Spleen (tissue), 11 donors: ENCODE measurements around the gene PAM. TPM values are rescaled to one million over a fixed set of nuclear protein-coding genes. Genes with fewer than 3 reads are reported as not detected.

ENCODE experiments used
- DNase-seq: peaks from one replicate; pipeline ENCODE4 v3.0.0-alpha.2; 2020
- H3K27ac ChIP-seq, 8 donors: fragments of 200-600 bp; sonication (generic) in 7 of 8; 1 replicate in 4 of 8; 2 replicates in 4 of 8; pipeline versions ENCODE4 v1.5.0 to v1.8.0; 2016 to 2021; ENCODE audit warnings: inconsistent platforms in 4 of 8, mild to moderate bottlenecking in 4 of 8, moderate library complexity in 1 of 8
- H3K27me3 ChIP-seq, 7 donors: fragments of 200-600 bp; sonication (generic) in 6 of 7; replicated peaks in 1 of 7; 1 replicate in 4 of 7; 2 replicates in 3 of 7; pipeline versions ENCODE4 v1.5.0 to v1.8.0; 2016 to 2021; ENCODE audit warnings: inconsistent platforms in 3 of 7, mild to moderate bottlenecking in 1 of 7
- H3K36me3 ChIP-seq, 6 donors: fragments of 200-600 bp; sonication (generic) in 5 of 6; 1 replicate in 4 of 6; 2 replicates in 2 of 6; pipeline versions ENCODE4 v1.5.0 to v1.8.0; 2016 to 2021; ENCODE audit warnings: inconsistent platforms in 2 of 6
- H3K4me1 ChIP-seq, 6 donors: fragments of 200-600 bp; sonication (generic) in 5 of 6; 1 replicate in 3 of 6; 2 replicates in 3 of 6; pipeline versions ENCODE4 v1.5.0 to v1.8.0; 2016 to 2021; ENCODE audit warnings: inconsistent platforms in 3 of 6
- H3K4me3 ChIP-seq, 8 donors: fragments of 200-600 bp; sonication (generic) in 7 of 8; 1 replicate in 4 of 8; 2 replicates in 4 of 8; pipeline versions ENCODE4 v1.5.0 to v1.8.0; 2016 to 2021; ENCODE audit warnings: inconsistent platforms in 4 of 8, mild to moderate bottlenecking in 4 of 8, moderate library complexity in 2 of 8
- H3K9me3 ChIP-seq, 8 donors: fragments of 200-600 bp; sonication (generic) in 7 of 8; 1 replicate in 4 of 8; 2 replicates in 4 of 8; pipeline versions ENCODE4 v1.5.0 to v1.8.0; 2016 to 2021; ENCODE audit warnings: inconsistent platforms in 4 of 8
- POLR2A ChIP-seq, 3 donors: fragments of 450-650 bp; IDR thresholded peaks; one replicate each; pipeline ENCODE4 v1.5.1; 2017; ENCODE audit warnings: antibody characterized with exemption in 3 of 3, mild to moderate bottlenecking in 1 of 3
- POLR2AphosphoS5 ChIP-seq, 3 donors: sonication (generic); formaldehyde crosslinking; IDR thresholded peaks; one replicate each; pipeline ENCODE4 v1.5.1; 2017; ENCODE audit warnings: antibody characterized with exemption in 3 of 3
- WGBS, 5 donors: extraction: QIAGEN DNeasy Blood & Tissue Kit in 3 of 5; methylation state at CpG; one replicate each; pipeline versions ENCODE4 v1.1.5 to v1.1.7; 2013 to 2018; 5-methylcytosine and 5-hydroxymethylcytosine counted together
- intact Hi-C: fragments of 100-400 bp; cut with DNase I; formaldehyde crosslinking; loops from one replicate; pipeline ENCODE4 v1.15.0; 2023; ENCODE audit warnings: low total_unique reads
- polyA plus RNA-seq, 3 donors: library from polyadenylated mRNA; stranded (reverse); fragments of 200-250 nt; gene quantifications; one replicate each; pipeline ENCODE4 v1.2.1, GENCODE V29; 2013
- total RNA-seq, 7 donors: library from RNA; depleted of rRNA in 3 of 7; stranded (reverse); fragments of >200 nt in 3 of 7; fragmentation: NEBNext Ultra II Directional in 4 of 7; extraction: Animal tissue kit (Norgen Biotek cat#: 25700) in 4 of 7; gene quantifications; one replicate each; pipeline versions ENCODE4 v1.1.0 to v1.2.1, GENCODE V29; 2016 to 2021
- TF ChIP-seq, protein P1 (sequence below), 11 experiments: fragments of 200-600 bp in 7 of 11; fragments of 450-650 bp in 4 of 11; sonication (generic) in 4 of 11; IDR thresholded peaks in 8 of 11; conservative IDR thresholded peaks in 3 of 11; 1 replicate in 7 of 11; 2 replicates in 4 of 11; pipeline versions ENCODE4 v1.4.0 to v1.8.0; 2016 to 2021; ENCODE audit warnings: antibody characterized with exemption in 11 of 11, inconsistent platforms in 4 of 11, mild to moderate bottlenecking in 1 of 11
- donor health status: healthy with polysubstance abuse.
- donor health status: DM: no; HTN: no; CAD: no; lungs with moderate emphysema.
- donor health status: DM: no; HTN: no; CAD: no.
- donor health status: Bipolar disorder and iron deficiency.
- donor health status: healthy.
- donor health status: DM: no; HTN: no; CAD: no.
- donor health status: DM: yes; HTN: yes; CAD: no.

The PAM gene
- total and polyA plus RNA-seq, 10 donors = 37.4 to 155 (median 110) TPM

GRCh38 chr5:102794677-102795331 is 39.7 kb downstream of the PAM start:
- H3K27ac ChIP-seq = peak overlapping the region in 2 of 8 donors; percentile 37 to 39
- no peak for DNase-seq
- intact Hi-C loops = no loop called here
- H3K4me1 ChIP-seq = peaks cover 0 to 11% (median 7%) of the 10 kb centered on the region in 6 donors
- TF ChIP-seq, protein P1, sequence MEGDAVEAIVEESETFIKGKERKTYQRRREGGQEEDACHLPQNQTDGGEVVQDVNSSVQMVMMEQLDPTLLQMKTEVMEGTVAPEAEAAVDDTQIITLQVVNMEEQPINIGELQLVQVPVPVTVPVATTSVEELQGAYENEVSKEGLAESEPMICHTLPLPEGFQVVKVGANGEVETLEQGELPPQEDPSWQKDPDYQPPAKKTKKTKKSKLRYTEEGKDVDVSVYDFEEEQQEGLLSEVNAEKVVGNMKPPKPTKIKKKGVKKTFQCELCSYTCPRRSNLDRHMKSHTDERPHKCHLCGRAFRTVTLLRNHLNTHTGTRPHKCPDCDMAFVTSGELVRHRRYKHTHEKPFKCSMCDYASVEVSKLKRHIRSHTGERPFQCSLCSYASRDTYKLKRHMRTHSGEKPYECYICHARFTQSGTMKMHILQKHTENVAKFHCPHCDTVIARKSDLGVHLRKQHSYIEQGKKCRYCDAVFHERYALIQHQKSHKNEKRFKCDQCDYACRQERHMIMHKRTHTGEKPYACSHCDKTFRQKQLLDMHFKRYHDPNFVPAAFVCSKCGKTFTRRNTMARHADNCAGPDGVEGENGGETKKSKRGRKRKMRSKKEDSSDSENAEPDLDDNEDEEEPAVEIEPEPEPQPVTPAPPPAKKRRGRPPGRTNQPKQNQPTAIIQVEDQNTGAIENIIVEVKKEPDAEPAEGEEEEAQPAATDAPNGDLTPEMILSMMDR (IDR thresholded peaks at IDR 0.05 in 8 of 11, conservative IDR thresholded peaks at IDR 0.05 in 3 of 11) = no peak
- TF ChIP-seq POLR2A (IDR thresholded peaks at IDR 0.05) (no peak), POLR2AphosphoS5 (IDR thresholded peaks at IDR 0.05) (no peak)
- H3K36me3 ChIP-seq = no peaks in the 10 kb centered on the region
- 87 to 100% (median 95%) methylated on average over 3 of the region's 3 CpGs for WGBS, 5 donors
- no peak overlapping the region for H3K4me3 ChIP-seq
- no peaks in the 10 kb centered on the region for H3K9me3 ChIP-seq
- no peaks in the 10 kb centered on the region for H3K27me3 ChIP-seq

DNA sequence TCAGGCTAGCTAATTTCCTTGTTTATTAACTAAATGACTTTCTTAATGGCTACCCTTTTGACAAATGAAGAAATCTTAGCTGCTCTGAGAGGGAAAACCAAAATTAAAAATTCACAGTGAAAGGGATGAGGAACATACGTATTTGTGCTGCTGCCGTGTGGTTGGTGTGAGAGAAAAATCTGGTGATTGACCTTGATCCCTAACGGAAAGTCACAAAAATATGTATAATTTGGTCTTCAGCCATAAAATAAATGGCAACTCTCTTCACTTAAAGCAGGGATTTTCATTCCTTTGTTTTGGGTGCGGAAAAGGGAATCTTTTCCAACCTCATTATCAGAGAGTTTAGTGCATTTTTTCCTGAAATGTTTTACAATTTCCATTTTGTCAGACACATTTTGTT is 40.4 kb downstream of the PAM start:
- no peak for DNase-seq
- H3K9me3 ChIP-seq = no peaks in the 10 kb centered on the region
- H3K36me3 ChIP-seq = no peaks in the 10 kb centered on the region
- WGBS, 5 donors = 63 to 73% (median 71%) methylated on average over 4 of the region's 4 CpGs
- no peaks in the 10 kb centered on the region for H3K27me3 ChIP-seq
- peaks cover 0 to 18% (median 14%) of the 10 kb centered on the region in 6 donors for H3K4me1 ChIP-seq
- intact Hi-C loops = no loop called here
- TF ChIP-seq POLR2AphosphoS5 (IDR thresholded peaks at IDR 0.05) = no peak
- TF ChIP-seq, protein P1 (IDR thresholded peaks at IDR 0.05 in 8 of 11, conservative IDR thresholded peaks at IDR 0.05 in 3 of 11) = no peak
- no peak for TF ChIP-seq POLR2A (IDR thresholded peaks at IDR 0.05)
- no peak overlapping the region for H3K4me3 ChIP-seq
- H3K27ac ChIP-seq = peak overlapping the region in 3 of 8 donors; percentile 16 to 39 (median 37)

DNA sequence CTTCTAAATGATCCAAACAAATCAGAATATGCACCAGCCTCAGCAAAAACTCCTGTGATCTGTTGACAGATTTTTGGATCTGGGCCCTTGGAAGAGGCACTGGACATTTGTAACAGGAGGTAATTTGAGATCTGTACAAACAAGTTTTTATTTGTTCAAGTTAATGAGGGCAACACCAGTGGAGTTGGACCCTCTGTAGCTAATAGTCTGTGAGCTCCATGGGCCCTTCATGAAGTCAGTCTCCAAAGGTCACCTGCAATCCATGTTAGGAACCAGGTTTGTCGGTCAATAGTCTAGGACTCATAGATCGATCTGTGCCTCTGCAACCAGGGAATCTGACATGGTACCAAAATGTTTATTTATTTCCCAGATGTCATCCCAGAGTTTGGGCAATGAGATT is 40.9 kb downstream of the PAM start:
- intact Hi-C loops = no loop called here
- DNase-seq = no peak
- WGBS, 5 donors = 92 to 98% (median 98%) methylated on average over 2 of the region's 2 CpGs
- TF ChIP-seq POLR2A (IDR thresholded peaks at IDR 0.05) (no peak), POLR2AphosphoS5 (IDR thresholded peaks at IDR 0.05) (no peak)
- TF ChIP-seq, protein P1 (IDR thresholded peaks at IDR 0.05 in 8 of 11, conservative IDR thresholded peaks at IDR 0.05 in 3 of 11) = no peak
- Histone ChIP-seq H3K27me3 (no peaks in the 10 kb centered on the region), H3K27ac (peak overlapping the region in 1 of 8 donors; percentile 39), H3K4me1 (peaks cover 0 to 23% (median 19%) of the 10 kb centered on the region in 6 donors), H3K9me3 (no peaks in the 10 kb centered on the region), H3K36me3 (no peaks in the 10 kb centered on the region), H3K4me3 (no peak overlapping the region)

GRCh38 chr5:102796498-102796897 is 41.4 kb downstream of the PAM start:
- intact Hi-C loops = no loop called here
- no peaks in the 10 kb centered on the region for H3K27me3 ChIP-seq
- DNase-seq = no peak
- peaks cover 0 to 28% (median 24%) of the 10 kb centered on the region in 6 donors for H3K4me1 ChIP-seq
- H3K9me3 ChIP-seq = no peaks in the 10 kb centered on the region
- H3K36me3 ChIP-seq = no peaks in the 10 kb centered on the region
- H3K4me3 ChIP-seq = no peak overlapping the region
- no peak for TF ChIP-seq POLR2AphosphoS5 (IDR thresholded peaks at IDR 0.05)
- no peak overlapping the region for H3K27ac ChIP-seq
- WGBS, 5 donors = 77 to 91% (median 85%) methylated on average over 2 of the region's 2 CpGs
